ENCODE results near the gene FRZB.

FRZB gene

GRCh38 chr2:182862091-182862490 lies 4.3 kb downstream of the FRZB start:
- no peak for DNase-seq (ENCODE audit: low read depth)
- no peak overlapping the region for H3K4me3 ChIP-seq (ENCODE audit: low read depth, low read length)
- TF ChIP-seq CTCF (IDR thresholded peaks at IDR 0.05; ENCODE audit: low read depth, low read length, missing control alignments), result no peak

GRCh38 chr2:182860858-182861257 lies 5.6 kb downstream of the FRZB start:
- no peak for TF ChIP-seq CTCF (IDR thresholded peaks at IDR 0.05; ENCODE audit: low read depth, low read length, missing control alignments)
- DNase-seq (ENCODE audit: low read depth), result no peak
- H3K4me3 ChIP-seq (ENCODE audit: low read depth, low read length), result no peak overlapping the region

- no peak for TF ChIP-seq CTCF (IDR thresholded peaks at IDR 0.05; ENCODE audit: low read depth, low read length, missing control alignments)
- no peak overlapping the region for H3K4me3 ChIP-seq (ENCODE audit: low read depth, low read length)
- no peak for DNase-seq (ENCODE audit: low read depth)
Observed at GRCh38 chr2:182858671-182859070, 7.8 kb downstream of the FRZB start.

GRCh38 chr2:182855376-182855775 lies 11.1 kb downstream of the FRZB start:
- no peak for TF ChIP-seq CTCF (IDR thresholded peaks at IDR 0.05; ENCODE audit: low read depth, low read length, missing control alignments)
- DNase-seq (ENCODE audit: low read depth), result no peak

GRCh38 chr2:182854375-182855105 lies 11.9 kb downstream of the FRZB start:
- DNase-seq (ENCODE audit: low read depth), result no peak
- H3K4me3 ChIP-seq (ENCODE audit: low read depth, low read length), result no peak overlapping the region
- no peak for TF ChIP-seq CTCF (IDR thresholded peaks at IDR 0.05; ENCODE audit: low read depth, low read length, missing control alignments)

More at GRCh38 chr2:182855376-182855775, 11.1 kb downstream of the FRZB start:
- no peak overlapping the region for H3K4me3 ChIP-seq (ENCODE audit: low read depth, low read length)

- no peak for DNase-seq (ENCODE audit: low read depth)
- TF ChIP-seq CTCF (IDR thresholded peaks at IDR 0.05; ENCODE audit: low read depth, low read length, missing control alignments), result no peak
- no peak overlapping the region for H3K4me3 ChIP-seq (ENCODE audit: low read depth, low read length)
Observed at GRCh38 chr2:182852801-182853200, 13.6 kb downstream of the FRZB start.

- TF ChIP-seq CTCF (IDR thresholded peaks at IDR 0.05; ENCODE audit: low read depth, low read length, missing control alignments), result no peak
- no peak for DNase-seq (ENCODE audit: low read depth)
- H3K4me3 ChIP-seq (ENCODE audit: low read depth, low read length), result no peak overlapping the region
Observed at GRCh38 chr2:182852090-182852489, 14.3 kb downstream of the FRZB start.
